NB4 (cell line): Measurements from ENCODE around the gene GLRA3.

ENCODE experiments used
- CTCF ChIP-seq: IDR thresholded peaks from one replicate; pipeline ENCODE4 v1.5.1; 2012; ENCODE audit warnings: low read depth, low read length
- POLR2A ChIP-seq: IDR thresholded peaks from 2 replicates; pipeline ENCODE4 v1.6.1; 2011; ENCODE audit warnings: mild to moderate bottlenecking; ENCODE audit not compliant: insufficient read length; ENCODE audit errors: extremely low read depth

DNA sequence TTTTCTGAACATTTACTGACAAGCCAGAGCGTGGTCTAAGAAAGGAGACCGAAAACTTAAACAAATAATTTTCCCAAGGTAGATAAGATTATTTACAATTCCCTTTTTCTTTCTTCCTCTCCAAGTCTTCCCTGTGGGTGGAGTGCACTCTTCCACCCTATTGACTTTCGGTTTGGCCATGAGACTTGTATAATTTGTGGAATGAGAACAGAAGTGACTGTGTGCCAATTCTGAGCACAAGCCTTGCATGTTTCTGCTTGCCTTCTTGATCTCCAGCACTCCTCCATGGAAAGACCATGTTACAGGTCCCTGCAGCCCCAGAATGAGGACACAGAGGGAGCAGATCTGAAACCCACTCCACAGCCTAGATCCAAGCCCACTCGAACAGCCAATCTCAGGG is 156.8 kb downstream of the GLRA3 start:
- no peak for TF ChIP-seq CTCF
- no peak for TF ChIP-seq POLR2A
